T-helper 2 cell treated with Interferon-gamma antibody and Interleukin-4, amounts not matched to agents 5 μg/mL and 100 μg/mL, for 36 hours (primary cell): ENCODE measurements around the gene CPED1.
"Not testable (repeated sequence)": the region's sequence is repeated elsewhere in the genome, so short reads cannot be mapped to it uniquely, and the experiment has no call there.

ENCODE experiments used
- DNase-seq: peaks from one replicate; pipeline ENCODE4 v3.0.0; 2021; ENCODE audit warnings: low spot score
- H3K27ac Mint-ChIP-seq: one replicate; pipeline ENCODE4 v1.8.0; 2021; ENCODE audit warnings: mild to moderate bottlenecking, mixed read lengths
- H3K27me3 Mint-ChIP-seq: one replicate; pipeline ENCODE4 v1.8.0; 2021; ENCODE audit warnings: low read depth, mixed read lengths
- H3K36me3 Mint-ChIP-seq: one replicate; pipeline ENCODE4 v1.8.0; 2021; ENCODE audit warnings: low read depth, mixed read lengths
- H3K4me1 Mint-ChIP-seq: one replicate; pipeline ENCODE4 v1.8.0; 2021; ENCODE audit warnings: low read depth, mixed read lengths
- H3K4me3 Mint-ChIP-seq: one replicate; pipeline ENCODE4 v1.8.0; 2022; ENCODE audit warnings: mild to moderate bottlenecking, moderate library complexity, mixed read lengths
- H3K9me3 Mint-ChIP-seq: one replicate; pipeline ENCODE4 v1.8.0; 2021; ENCODE audit warnings: mixed read lengths

The CPED1 gene

GRCh38 chr7:121279060-121279620 is 290.6 kb downstream of the CPED1 start:
- peak overlapping the region; percentile 53 for H3K27ac Mint-ChIP-seq
- peaks cover 12% of the 10 kb centered on the region for H3K4me1 Mint-ChIP-seq
- peak overlapping the region; percentile 51 for H3K4me3 Mint-ChIP-seq
- H3K36me3 Mint-ChIP-seq: no peaks in the 10 kb centered on the region
- peaks cover 5% of the 10 kb centered on the region for H3K9me3 Mint-ChIP-seq
- H3K27me3 Mint-ChIP-seq: peaks cover 6% of the 10 kb centered on the region
- no peak for DNase-seq

DNA sequence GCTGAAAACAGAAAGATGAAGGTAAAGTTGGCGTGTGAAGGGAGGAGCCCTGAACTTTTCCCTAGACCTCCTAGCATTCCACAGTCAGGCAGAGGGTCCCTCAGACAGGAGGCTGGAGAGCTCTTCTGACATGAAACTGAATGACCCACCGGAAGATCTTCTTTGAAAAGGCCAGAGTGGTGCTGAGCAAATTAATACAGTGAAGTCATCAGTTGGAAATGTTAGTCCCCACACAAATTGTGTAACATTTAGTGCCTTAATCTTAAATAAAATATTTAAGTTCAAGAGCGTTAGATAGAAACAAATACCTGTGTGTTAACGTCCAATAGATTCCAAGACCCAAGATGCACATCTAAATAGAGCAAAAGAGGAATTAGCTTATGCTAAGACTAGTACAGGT is 291.3 kb downstream of the CPED1 start:
- no peaks in the 10 kb centered on the region for H3K36me3 Mint-ChIP-seq
- H3K9me3 Mint-ChIP-seq: peaks cover 12% of the 10 kb centered on the region
- H3K4me3 Mint-ChIP-seq: peak overlapping the region; percentile 51
- H3K27me3 Mint-ChIP-seq: peaks cover under 1% of the 10 kb centered on the region
- H3K4me1 Mint-ChIP-seq: peaks cover 12% of the 10 kb centered on the region
- no peak overlapping the region for H3K27ac Mint-ChIP-seq
- no peak for DNase-seq

DNA sequence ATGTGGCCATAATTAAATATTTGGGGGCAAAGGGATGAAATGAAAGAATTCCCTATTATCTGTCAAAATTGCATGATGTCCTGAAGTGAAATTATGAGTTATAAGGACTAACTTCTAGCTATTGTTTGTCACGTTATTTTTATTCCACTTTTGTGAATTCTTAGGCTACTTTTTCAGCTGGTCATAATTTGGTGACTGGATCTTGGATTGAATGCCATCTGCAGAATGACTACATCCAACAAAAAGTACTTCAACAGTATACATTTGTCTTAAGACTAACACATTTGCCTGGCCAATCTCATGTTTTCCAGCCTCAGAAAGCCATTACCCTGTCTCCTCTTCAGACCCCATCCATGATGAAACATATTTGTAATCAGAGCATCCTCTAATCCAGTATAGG is 292.1 kb downstream of the CPED1 start:
- H3K9me3 Mint-ChIP-seq: peaks cover 18% of the 10 kb centered on the region
- H3K4me1 Mint-ChIP-seq: peaks cover 12% of the 10 kb centered on the region
- no peaks in the 10 kb centered on the region for H3K27me3 Mint-ChIP-seq
- H3K4me3 Mint-ChIP-seq: no peak overlapping the region
- no peak overlapping the region for H3K27ac Mint-ChIP-seq
- no peak for DNase-seq
- H3K36me3 Mint-ChIP-seq: no peaks in the 10 kb centered on the region

GRCh38 chr7:121282129-121282528 is 293.6 kb downstream of the CPED1 start:
- no peak for DNase-seq
- Mint-ChIP-seq H3K4me1 (peaks cover 14% of the 10 kb centered on the region), H3K36me3 (no peaks in the 10 kb centered on the region), H3K27ac (no peak overlapping the region), H3K9me3 (peaks cover 31% of the 10 kb centered on the region), H3K27me3 (no peaks in the 10 kb centered on the region), H3K4me3 (no peak overlapping the region)

GRCh38 chr7:121285066-121285667 is 296.7 kb downstream of the CPED1 start:
- H3K4me3 Mint-ChIP-seq: no peak overlapping the region
- H3K27me3 Mint-ChIP-seq: no peaks in the 10 kb centered on the region
- peaks cover 37% of the 10 kb centered on the region for H3K9me3 Mint-ChIP-seq
- no peak overlapping the region for H3K27ac Mint-ChIP-seq
- no peak for DNase-seq
- no peaks in the 10 kb centered on the region for H3K36me3 Mint-ChIP-seq
- peaks cover 5% of the 10 kb centered on the region for H3K4me1 Mint-ChIP-seq

GRCh38 chr7:121286186-121286585 is 297.7 kb downstream of the CPED1 start:
- Mint-ChIP-seq H3K27ac (no peak overlapping the region), H3K4me3 (no peak overlapping the region), H3K4me1 (peaks cover 5% of the 10 kb centered on the region), H3K27me3 (no peaks in the 10 kb centered on the region), H3K36me3 (no peaks in the 10 kb centered on the region), H3K9me3 (peaks cover 37% of the 10 kb centered on the region)
- DNase-seq: no peak

- no peak for DNase-seq
- H3K4me1 Mint-ChIP-seq: peaks cover 5% of the 10 kb centered on the region
- H3K9me3 Mint-ChIP-seq: peaks cover 37% of the 10 kb centered on the region
- no peaks in the 10 kb centered on the region for H3K36me3 Mint-ChIP-seq
- H3K27ac Mint-ChIP-seq: no peak overlapping the region
- H3K27me3 Mint-ChIP-seq: no peaks in the 10 kb centered on the region
- no peak overlapping the region for H3K4me3 Mint-ChIP-seq
These were observed 298.5 kb downstream of the CPED1 start for GRCh38 chr7:121286742-121287734.

GRCh38 chr7:121288894-121289293 is 300.4 kb downstream of the CPED1 start:
- Mint-ChIP-seq H3K4me3 (no peak overlapping the region), H3K9me3 (peaks cover 35% of the 10 kb centered on the region), H3K27ac (no peak overlapping the region), H3K27me3 (no peaks in the 10 kb centered on the region), H3K36me3 (no peaks in the 10 kb centered on the region), H3K4me1 (peaks cover 5% of the 10 kb centered on the region)
- no peak for DNase-seq

DNA sequence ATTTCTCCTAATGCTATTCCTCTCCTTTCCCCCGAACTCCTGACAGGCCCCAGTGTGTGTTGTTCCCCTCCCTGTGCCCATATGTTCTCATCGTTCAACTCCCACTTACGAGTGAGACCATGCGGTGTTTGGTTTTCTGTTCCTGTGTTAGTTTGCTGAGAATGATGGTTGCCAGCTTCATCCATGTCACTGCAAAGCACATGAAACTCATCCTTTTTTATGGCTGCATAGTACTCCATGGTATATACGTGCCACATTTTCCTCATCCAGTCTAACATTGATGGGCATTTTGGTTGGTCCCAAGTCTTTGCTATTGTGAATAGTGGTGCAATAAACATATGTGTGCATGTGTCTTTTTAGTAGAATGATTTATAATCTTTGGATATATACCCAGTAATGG is 301.4 kb downstream of the CPED1 start:
- not testable (repeated sequence) for H3K36me3 Mint-ChIP-seq, DNase-seq, H3K4me3 Mint-ChIP-seq, H3K27ac Mint-ChIP-seq, H3K27me3 Mint-ChIP-seq, H3K4me1 Mint-ChIP-seq
- peaks cover 25% of the 10 kb centered on the region for H3K9me3 Mint-ChIP-seq

DNA sequence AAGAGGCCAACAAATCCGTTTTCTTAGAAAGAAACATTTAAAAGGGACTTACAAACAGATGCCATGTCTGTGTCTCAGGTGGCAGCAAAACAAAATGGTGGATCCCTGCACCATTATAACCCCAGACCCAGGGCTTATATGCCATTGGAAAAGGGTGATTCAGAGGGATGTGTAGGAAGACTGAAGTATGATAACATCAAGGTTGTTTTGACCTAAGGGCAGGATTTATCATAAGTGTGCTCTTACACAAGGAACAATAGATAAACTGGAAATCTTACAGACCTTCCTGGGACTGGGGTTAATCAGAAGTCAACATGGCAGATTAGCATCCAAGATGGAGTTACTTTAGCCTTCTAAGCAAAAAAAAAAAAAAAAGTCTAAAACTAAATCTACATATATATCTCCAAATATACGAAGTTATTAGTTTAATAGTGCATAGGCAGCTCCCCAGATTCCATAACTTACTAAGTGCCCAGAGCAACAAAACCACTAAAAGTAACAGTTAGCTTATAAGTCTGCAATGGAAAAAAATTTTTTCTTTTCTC is 306.0 kb downstream of the CPED1 start:
- H3K36me3 Mint-ChIP-seq: no peaks in the 10 kb centered on the region
- H3K27me3 Mint-ChIP-seq: peaks cover 2% of the 10 kb centered on the region
- H3K9me3 Mint-ChIP-seq: no peaks in the 10 kb centered on the region
- H3K4me3 Mint-ChIP-seq: no peak overlapping the region
- DNase-seq: no peak
- H3K27ac Mint-ChIP-seq: no peak overlapping the region
- no peaks in the 10 kb centered on the region for H3K4me1 Mint-ChIP-seq

DNA sequence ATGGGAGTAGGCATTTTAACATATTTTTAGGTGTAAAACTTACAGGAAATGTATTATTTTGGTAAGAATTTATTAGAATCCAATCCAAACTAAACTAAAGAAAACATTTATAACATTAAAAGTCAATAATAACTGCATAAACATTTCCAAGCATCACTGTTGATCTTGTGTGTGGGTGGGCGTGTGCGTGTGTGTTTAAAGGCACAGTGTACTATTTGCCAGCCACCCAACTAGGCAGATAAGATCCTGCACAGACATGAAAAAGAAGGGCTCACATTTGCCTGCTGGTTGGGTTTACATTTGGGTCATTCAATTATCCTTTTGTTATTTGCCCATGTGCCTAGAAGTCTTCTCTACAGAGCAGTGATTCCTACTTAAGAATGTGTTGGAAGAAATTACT is 309.3 kb downstream of the CPED1 start:
- Mint-ChIP-seq H3K4me3 (no peak overlapping the region), H3K9me3 (no peaks in the 10 kb centered on the region), H3K36me3 (no peaks in the 10 kb centered on the region), H3K27me3 (peaks cover 4% of the 10 kb centered on the region), H3K27ac (no peak overlapping the region), H3K4me1 (no peaks in the 10 kb centered on the region)
- no peak for DNase-seq

- no peak overlapping the region for H3K27ac Mint-ChIP-seq
- H3K27me3 Mint-ChIP-seq: peaks cover 4% of the 10 kb centered on the region
- H3K4me3 Mint-ChIP-seq: no peak overlapping the region
- H3K9me3 Mint-ChIP-seq: no peaks in the 10 kb centered on the region
- no peaks in the 10 kb centered on the region for H3K36me3 Mint-ChIP-seq
- no peak for DNase-seq
- H3K4me1 Mint-ChIP-seq: no peaks in the 10 kb centered on the region
These were observed 310.3 kb downstream of the CPED1 start for GRCh38 chr7:121298831-121299239.

DNA sequence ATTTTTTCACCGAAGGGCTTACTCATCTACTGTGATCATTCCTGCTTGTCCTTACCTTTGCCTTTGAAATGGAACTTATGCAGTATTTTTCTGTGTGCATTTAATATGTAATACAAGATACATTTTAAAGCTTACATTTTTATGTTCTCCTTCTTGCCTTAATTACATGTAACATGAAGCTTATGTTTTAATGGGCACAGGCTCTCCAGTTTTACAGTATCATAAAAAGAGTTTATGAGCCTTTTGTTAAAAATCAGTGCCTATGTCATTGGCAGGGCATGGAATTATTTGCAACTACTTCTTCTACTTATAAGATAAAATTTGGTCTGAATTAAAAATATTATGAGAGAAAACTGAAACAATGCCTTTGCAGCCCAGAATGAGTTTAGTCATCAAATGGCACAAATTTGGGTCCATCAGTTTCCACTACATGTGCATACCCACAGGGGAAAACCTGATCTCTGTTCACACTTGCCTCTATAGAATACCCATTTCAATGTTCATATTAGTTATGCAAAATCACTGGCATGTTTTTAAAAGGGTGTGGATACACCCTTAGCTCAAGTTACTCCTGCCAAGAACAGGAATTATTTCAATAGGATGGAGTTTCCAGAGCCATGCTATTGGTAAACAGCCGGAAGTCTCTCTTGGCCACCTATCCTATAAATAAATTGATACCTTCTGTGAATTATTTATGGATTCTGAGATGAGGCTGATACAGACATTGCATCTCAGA is 312.3 kb downstream of the CPED1 start:
- no peaks in the 10 kb centered on the region for H3K4me1 Mint-ChIP-seq
- H3K27me3 Mint-ChIP-seq: peaks cover 4% of the 10 kb centered on the region
- H3K4me3 Mint-ChIP-seq: no peak overlapping the region
- DNase-seq: no peak
- no peak overlapping the region for H3K27ac Mint-ChIP-seq
- no peaks in the 10 kb centered on the region for H3K36me3 Mint-ChIP-seq
- no peaks in the 10 kb centered on the region for H3K9me3 Mint-ChIP-seq
